ENCODE data around the gene FNDC1.
"Not testable (repeated sequence)": the region's sequence is repeated elsewhere in the genome, so short reads cannot be mapped to it uniquely, and the experiment has no call there.

The FNDC1 gene

DNA sequence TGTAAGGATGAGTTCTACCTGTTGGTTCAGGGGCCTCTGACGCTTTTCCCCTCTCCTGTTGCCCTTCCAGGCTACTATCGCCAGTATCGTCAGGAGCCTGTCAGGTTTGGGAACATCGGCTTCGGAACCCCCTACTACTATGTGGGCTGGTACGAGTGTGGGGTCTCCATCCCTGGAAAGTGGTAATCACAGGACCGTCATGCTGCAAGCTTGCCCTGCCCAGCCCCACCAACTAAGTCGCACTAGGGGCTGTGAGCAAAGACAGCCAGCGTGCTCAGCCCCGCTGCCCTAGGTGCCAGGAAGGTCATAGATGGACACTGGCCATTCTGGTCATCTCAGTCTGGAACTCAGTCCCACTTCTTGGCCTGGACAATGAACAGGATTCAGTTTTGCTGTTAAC is 102.1 kb downstream of the FNDC1 start:
- no peaks in the 10 kb centered on the region for H3K36me3 ChIP-seq (ENCODE audit: control insufficient read depth, insufficient read depth, low read length)
- H2BK15ac ChIP-seq (replicated peaks; ENCODE audit: low read depth): no peak overlapping the region
- H3K79me1 ChIP-seq (ENCODE audit: low read length): no peaks in the 10 kb centered on the region
- no peaks in the 10 kb centered on the region for H3K79me2 ChIP-seq (ENCODE audit: control insufficient read depth, insufficient read depth, low read length)
- H2BK120ac ChIP-seq (ENCODE audit: low read depth, low read length): no peak overlapping the region
- DNase-seq: no peak
- no peak overlapping the region for H4K5ac ChIP-seq (ENCODE audit: low read length)
- no peak overlapping the region for H3K18ac ChIP-seq (ENCODE audit: low read length)
- no peaks in the 10 kb centered on the region for H3K4me1 ChIP-seq (ENCODE audit: control insufficient read depth, low read depth, low read length)
- H3K4ac ChIP-seq (ENCODE audit: low read depth, low read length): no peak overlapping the region
- H3K27me3 ChIP-seq (ENCODE audit: insufficient read depth, low read length, poor library complexity): no peaks in the 10 kb centered on the region
- no peak overlapping the region for H4K8ac ChIP-seq (ENCODE audit: low read depth, low read length)
- no CpG with 5 or more reads among the region's 10 CpGs for WGBS (ENCODE audit: extremely low coverage, insufficient coverage, low lambda C conversion rate)
- no peak overlapping the region for H3K56ac ChIP-seq (ENCODE audit: low read length)
- no peak overlapping the region for H3K4me3 ChIP-seq (ENCODE audit: low read length)
- H2BK5ac ChIP-seq (ENCODE audit: low read length): no peak overlapping the region
- H2AK5ac ChIP-seq (ENCODE audit: low read length): no peak overlapping the region
- no peak overlapping the region for H3K4me2 ChIP-seq (ENCODE audit: low read length)
- no peak overlapping the region for H3K27ac ChIP-seq (ENCODE audit: low read depth, low read length)
- no peak overlapping the region for H3K23ac ChIP-seq (ENCODE audit: low read length)
- no peak overlapping the region for H3K9ac ChIP-seq (ENCODE audit: low read length)

DNA sequence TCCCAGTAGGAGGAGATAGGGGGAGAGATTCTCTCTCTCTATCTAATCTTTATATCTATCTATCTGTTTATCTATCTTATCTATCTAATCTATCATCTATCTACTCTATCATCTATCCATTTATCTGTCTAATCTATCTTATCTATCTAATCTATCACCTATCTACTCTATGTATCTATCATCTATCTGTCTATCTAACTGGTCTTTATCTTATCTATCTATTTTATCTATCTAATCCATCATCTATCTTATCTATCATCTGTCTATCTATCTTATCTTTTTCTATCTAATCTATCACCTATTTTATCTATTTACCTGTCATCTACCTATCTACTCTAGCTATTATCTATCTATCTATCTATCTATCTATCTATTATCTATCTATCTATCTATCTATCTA is 109.4 kb downstream of the FNDC1 start:
- Histone ChIP-seq H3K56ac (ENCODE audit: low read length) (no peak overlapping the region), H3K79me1 (ENCODE audit: low read length) (no peaks in the 10 kb centered on the region), H3K27ac (ENCODE audit: low read depth, low read length) (no peak overlapping the region), H3K4me2 (ENCODE audit: low read length) (no peak overlapping the region), H3K79me2 (ENCODE audit: control insufficient read depth, insufficient read depth, low read length) (no peaks in the 10 kb centered on the region), H3K36me3 (ENCODE audit: control insufficient read depth, insufficient read depth, low read length) (no peaks in the 10 kb centered on the region), H2BK120ac (ENCODE audit: low read depth, low read length) (no peak overlapping the region), H3K27me3 (ENCODE audit: insufficient read depth, low read length, poor library complexity) (no peaks in the 10 kb centered on the region), H3K4me1 (ENCODE audit: control insufficient read depth, low read depth, low read length) (no peaks in the 10 kb centered on the region), H2BK15ac (replicated peaks; ENCODE audit: low read depth) (no peak overlapping the region), H2BK5ac (ENCODE audit: low read length) (no peak overlapping the region), H3K18ac (ENCODE audit: low read length) (no peak overlapping the region), H2AK5ac (ENCODE audit: low read length) (no peak overlapping the region), H4K5ac (ENCODE audit: low read length) (no peak overlapping the region), H3K9ac (ENCODE audit: low read length) (no peak overlapping the region), H3K4me3 (ENCODE audit: low read length) (no peak overlapping the region), H4K8ac (ENCODE audit: low read depth, low read length) (no peak overlapping the region), H3K23ac (ENCODE audit: low read length) (no peak overlapping the region), H3K4ac (ENCODE audit: low read depth, low read length) (no peak overlapping the region)
- DNase-seq: no peak

DNA sequence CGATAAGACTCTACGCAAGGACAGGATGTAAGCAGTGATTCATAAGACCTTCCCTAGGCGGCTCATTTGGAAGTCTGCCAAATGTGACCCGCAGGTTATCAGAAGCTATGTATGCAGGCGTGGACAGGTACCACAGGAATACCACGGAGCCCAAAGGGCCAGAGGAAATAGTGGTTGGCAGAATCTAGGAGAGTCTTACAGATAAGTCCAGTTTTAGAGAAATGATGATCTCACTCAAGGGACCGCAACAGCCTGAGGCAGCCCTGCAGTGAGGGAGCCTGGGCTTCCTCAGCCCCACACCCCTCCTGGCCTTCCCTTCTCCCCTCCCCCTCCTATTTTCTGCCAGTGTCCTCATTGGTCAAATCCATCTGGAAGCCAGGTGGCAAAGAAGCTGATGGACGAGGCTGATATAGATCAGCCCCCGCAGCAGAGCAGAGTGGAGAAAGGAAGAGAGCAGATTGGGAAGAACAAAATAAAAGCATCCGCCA is 110.6 kb downstream of the FNDC1 start:
- H4K5ac ChIP-seq (ENCODE audit: low read length): no peak overlapping the region
- no peak overlapping the region for H2BK15ac ChIP-seq (replicated peaks; ENCODE audit: low read depth)
- no peaks in the 10 kb centered on the region for H3K27me3 ChIP-seq (ENCODE audit: insufficient read depth, low read length, poor library complexity)
- WGBS (ENCODE audit: extremely low coverage, insufficient coverage, low lambda C conversion rate): no CpG with 5 or more reads among the region's 10 CpGs
- no peak overlapping the region for H3K27ac ChIP-seq (ENCODE audit: low read depth, low read length)
- H4K8ac ChIP-seq (ENCODE audit: low read depth, low read length): no peak overlapping the region
- H3K4me2 ChIP-seq (ENCODE audit: low read length): no peak overlapping the region
- no peaks in the 10 kb centered on the region for H3K79me2 ChIP-seq (ENCODE audit: control insufficient read depth, insufficient read depth, low read length)
- H3K79me1 ChIP-seq (ENCODE audit: low read length): no peaks in the 10 kb centered on the region
- H2BK5ac ChIP-seq (ENCODE audit: low read length): no peak overlapping the region
- no peak overlapping the region for H3K4me3 ChIP-seq (ENCODE audit: low read length)
- no peak overlapping the region for H3K56ac ChIP-seq (ENCODE audit: low read length)
- H3K18ac ChIP-seq (ENCODE audit: low read length): no peak overlapping the region
- no peak overlapping the region for H3K23ac ChIP-seq (ENCODE audit: low read length)
- H3K9ac ChIP-seq (ENCODE audit: low read length): no peak overlapping the region
- no peak overlapping the region for H3K4ac ChIP-seq (ENCODE audit: low read depth, low read length)
- H3K4me1 ChIP-seq (ENCODE audit: control insufficient read depth, low read depth, low read length): no peaks in the 10 kb centered on the region
- H2AK5ac ChIP-seq (ENCODE audit: low read length): no peak overlapping the region
- H2BK120ac ChIP-seq (ENCODE audit: low read depth, low read length): no peak overlapping the region
- peak; percentile 45 for DNase-seq
- H3K36me3 ChIP-seq (ENCODE audit: control insufficient read depth, insufficient read depth, low read length): no peaks in the 10 kb centered on the region

DNA sequence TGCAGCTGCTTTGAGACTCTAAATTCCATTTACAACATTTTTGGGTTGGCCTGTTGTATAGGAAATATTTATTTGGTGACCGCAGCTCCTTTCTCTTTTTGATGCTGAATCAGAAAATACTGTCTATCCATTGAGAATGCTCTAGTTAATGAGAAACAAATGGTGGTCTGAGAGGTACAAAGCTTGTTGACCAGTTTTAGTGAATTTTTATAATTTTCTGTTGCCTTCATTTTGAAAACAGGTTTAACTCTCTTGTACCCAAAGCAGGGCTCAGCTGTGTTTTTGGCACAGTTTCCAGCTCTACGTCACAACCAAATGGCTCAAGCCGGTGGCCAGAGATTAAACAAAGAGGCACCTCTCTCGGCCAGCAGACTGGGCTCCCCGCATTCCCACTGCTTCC is 113.2 kb downstream of the FNDC1 start:
- Histone ChIP-seq H2BK15ac (replicated peaks; ENCODE audit: low read depth) (no peak overlapping the region), H3K4me1 (ENCODE audit: control insufficient read depth, low read depth, low read length) (no peaks in the 10 kb centered on the region), H3K27ac (ENCODE audit: low read depth, low read length) (no peak overlapping the region), H4K8ac (ENCODE audit: low read depth, low read length) (no peak overlapping the region), H3K79me1 (ENCODE audit: low read length) (no peaks in the 10 kb centered on the region), H3K4me2 (ENCODE audit: low read length) (no peak overlapping the region), H3K23ac (ENCODE audit: low read length) (no peak overlapping the region), H3K4me3 (ENCODE audit: low read length) (no peak overlapping the region), H3K9ac (ENCODE audit: low read length) (no peak overlapping the region), H3K18ac (ENCODE audit: low read length) (no peak overlapping the region), H3K79me2 (ENCODE audit: control insufficient read depth, insufficient read depth, low read length) (no peaks in the 10 kb centered on the region), H4K5ac (ENCODE audit: low read length) (no peak overlapping the region), H3K36me3 (ENCODE audit: control insufficient read depth, insufficient read depth, low read length) (no peaks in the 10 kb centered on the region), H3K4ac (ENCODE audit: low read depth, low read length) (no peak overlapping the region), H2BK120ac (ENCODE audit: low read depth, low read length) (no peak overlapping the region), H2AK5ac (ENCODE audit: low read length) (no peak overlapping the region), H2BK5ac (ENCODE audit: low read length) (no peak overlapping the region), H3K27me3 (ENCODE audit: insufficient read depth, low read length, poor library complexity) (no peaks in the 10 kb centered on the region), H3K56ac (ENCODE audit: low read length) (no peak overlapping the region)
- no peak for DNase-seq
- WGBS (ENCODE audit: extremely low coverage, insufficient coverage, low lambda C conversion rate): no CpG with 5 or more reads among the region's 5 CpGs

DNA sequence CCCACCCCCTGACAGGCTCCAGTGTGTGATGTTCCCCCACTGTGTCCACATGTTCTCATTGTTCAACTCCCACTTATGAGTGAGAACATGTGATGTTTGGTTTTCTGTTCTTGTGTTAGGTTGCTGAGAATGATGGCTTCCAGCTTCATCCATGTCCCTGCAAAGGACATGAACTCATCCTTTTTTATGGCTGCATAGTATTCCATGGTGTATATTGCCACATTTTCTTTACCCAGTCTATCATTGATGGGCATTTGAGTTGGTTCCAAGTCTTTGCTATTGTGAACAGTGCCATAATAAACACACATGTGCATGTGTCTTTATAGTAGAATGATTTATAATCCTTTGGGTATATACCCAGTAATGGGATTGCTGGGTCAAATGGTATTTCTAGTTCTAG is 115.5 kb downstream of the FNDC1 start:
- not testable (repeated sequence) for H2BK15ac ChIP-seq (replicated peaks; ENCODE audit: low read depth); H3K4me1 ChIP-seq (ENCODE audit: control insufficient read depth, low read depth, low read length); H3K56ac ChIP-seq (ENCODE audit: low read length); H3K4ac ChIP-seq (ENCODE audit: low read depth, low read length); H4K5ac ChIP-seq (ENCODE audit: low read length); H3K4me2 ChIP-seq (ENCODE audit: low read length); H3K27me3 ChIP-seq (ENCODE audit: insufficient read depth, low read length, poor library complexity); H3K79me2 ChIP-seq (ENCODE audit: control insufficient read depth, insufficient read depth, low read length); H4K8ac ChIP-seq (ENCODE audit: low read depth, low read length); DNase-seq; H2BK120ac ChIP-seq (ENCODE audit: low read depth, low read length); H3K18ac ChIP-seq (ENCODE audit: low read length); H3K9ac ChIP-seq (ENCODE audit: low read length); H3K27ac ChIP-seq (ENCODE audit: low read depth, low read length); H2AK5ac ChIP-seq (ENCODE audit: low read length); H3K23ac ChIP-seq (ENCODE audit: low read length); H3K79me1 ChIP-seq (ENCODE audit: low read length); H3K36me3 ChIP-seq (ENCODE audit: control insufficient read depth, insufficient read depth, low read length); H2BK5ac ChIP-seq (ENCODE audit: low read length); H3K4me3 ChIP-seq (ENCODE audit: low read length)

DNA sequence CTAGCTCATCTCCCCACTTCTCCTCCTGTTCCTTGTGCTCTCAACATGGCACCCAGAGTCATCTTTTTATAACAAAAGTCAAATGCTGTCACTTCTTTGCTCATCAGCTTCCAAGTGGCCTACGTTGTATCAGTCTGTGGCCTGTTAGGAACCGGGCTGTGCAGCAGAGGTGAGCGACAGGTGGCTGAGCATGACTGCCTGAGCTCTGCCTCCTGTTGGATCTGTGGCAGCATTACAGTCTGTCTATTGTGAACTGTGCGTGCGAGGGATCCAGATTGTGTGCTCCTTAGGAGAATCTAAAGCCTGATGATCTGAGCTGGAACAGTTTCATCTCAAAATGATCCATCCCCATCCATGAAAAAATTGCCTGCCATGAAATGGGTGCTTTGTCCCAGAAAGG is 129.6 kb downstream of the FNDC1 start:
- Histone ChIP-seq H4K5ac (ENCODE audit: low read length) (no peak overlapping the region), H3K4me3 (ENCODE audit: low read length) (no peak overlapping the region), H3K79me1 (ENCODE audit: low read length) (no peaks in the 10 kb centered on the region), H3K18ac (ENCODE audit: low read length) (no peak overlapping the region), H3K4ac (ENCODE audit: low read depth, low read length) (no peak overlapping the region), H3K9ac (ENCODE audit: low read length) (no peak overlapping the region), H3K56ac (ENCODE audit: low read length) (no peak overlapping the region), H2BK120ac (ENCODE audit: low read depth, low read length) (no peak overlapping the region), H3K23ac (ENCODE audit: low read length) (no peak overlapping the region), H4K8ac (ENCODE audit: low read depth, low read length) (no peak overlapping the region), H3K4me2 (ENCODE audit: low read length) (no peak overlapping the region), H2AK5ac (ENCODE audit: low read length) (no peak overlapping the region), H3K36me3 (ENCODE audit: control insufficient read depth, insufficient read depth, low read length) (no peaks in the 10 kb centered on the region), H2BK15ac (replicated peaks; ENCODE audit: low read depth) (no peak overlapping the region), H2BK5ac (ENCODE audit: low read length) (no peak overlapping the region), H3K27me3 (ENCODE audit: insufficient read depth, low read length, poor library complexity) (no peaks in the 10 kb centered on the region), H3K4me1 (ENCODE audit: control insufficient read depth, low read depth, low read length) (no peaks in the 10 kb centered on the region), H3K27ac (ENCODE audit: low read depth, low read length) (no peak overlapping the region), H3K79me2 (ENCODE audit: control insufficient read depth, insufficient read depth, low read length) (no peaks in the 10 kb centered on the region)
- WGBS (ENCODE audit: extremely low coverage, insufficient coverage, low lambda C conversion rate): no CpG with 5 or more reads among the region's 5 CpGs
- DNase-seq: no peak

Measured in mesendoderm (in vitro differentiated cells).